Endothelial cell of umbilical vein (primary cell): Measurements from ENCODE around the gene E2F2.

Experiments used
- CTCF ChIP-seq, 2 donors: IDR thresholded peaks; 1 replicate in 1 of 2; 2 replicates in 1 of 2; pipeline ENCODE4 v1.5.1; 2011; ENCODE audit warnings: low read length in 2 of 2, mild to moderate bottlenecking in 2 of 2, moderate library complexity in 2 of 2, control low read depth in 1 of 2, inconsistent platforms in 1 of 2, low read depth in 1 of 2; ENCODE audit not compliant: insufficient read depth in 1 of 2; ENCODE audit errors: extremely low read depth in 1 of 2
- EZH2 ChIP-seq: IDR thresholded peaks from 2 replicates; pipeline ENCODE4 v1.6.1; 2012; ENCODE audit warnings: borderline replicate concordance, low read depth, mild to moderate bottlenecking, moderate library complexity, low read length, inconsistent platforms; ENCODE audit not compliant: severe bottlenecking
- FOS ChIP-seq: IDR thresholded peaks from 2 replicates; pipeline ENCODE4 v1.6.1; 2011; ENCODE audit warnings: mild to moderate bottlenecking, low read length, moderate library complexity, borderline replicate concordance; ENCODE audit not compliant: insufficient read depth
- GATA2 ChIP-seq: IDR thresholded peaks from 2 replicates; pipeline ENCODE4 v1.7.0; 2011; ENCODE audit warnings: low read depth, mild to moderate bottlenecking, moderate library complexity, mixed read lengths, low read length; ENCODE audit not compliant: insufficient read length, insufficient read depth
- JUN ChIP-seq: IDR thresholded peaks from 2 replicates; pipeline ENCODE4 v1.6.1; 2011; ENCODE audit warnings: borderline replicate concordance, low read depth; ENCODE audit not compliant: insufficient read length, insufficient read depth
- MAX ChIP-seq: IDR thresholded peaks from 2 replicates; pipeline ENCODE4 v1.6.1; 2011; ENCODE audit not compliant: insufficient read depth, insufficient read length
- MYC ChIP-seq: IDR thresholded peaks from one replicate; pipeline ENCODE4 v1.6.1; 2011; ENCODE audit warnings: mild to moderate bottlenecking, low read depth, low read length
- POLR2A ChIP-seq: IDR thresholded peaks from 2 replicates; pipeline ENCODE4 v1.6.1; 2012; ENCODE audit warnings: low read depth, mild to moderate bottlenecking, control low read depth, low read length
- POLR2AphosphoS5 ChIP-seq: IDR thresholded peaks from 2 replicates; pipeline ENCODE4 v1.6.1; 2012; ENCODE audit warnings: low read depth, mild to moderate bottlenecking, control low read depth, low read length, moderate library complexity; ENCODE audit not compliant: insufficient read depth

GRCh38 chr1:23555986-23556634 lies 25.1 kb upstream of the E2F2 start:
- TF ChIP-seq CTCF (IDR thresholded peaks at IDR 0.05; ENCODE audit: extremely low read depth in 1 of 2, insufficient read depth in 1 of 2, low read depth in 1 of 2, low read length in 2 of 2) (no peak), POLR2AphosphoS5 (no peak), EZH2 (no peak), POLR2A (no peak), MAX (peak; percentile 49), GATA2 (no peak), MYC (no peak), JUN (peak; percentile 68), FOS (no peak)
